SU-DHL-6 (cell line): ENCODE data around the gene HDGF.
"Not testable (repeated sequence)": the region's sequence is repeated elsewhere in the genome, so short reads cannot be mapped to it uniquely, and the experiment has no call there.

Experiments used
- H2AFZ ChIP-seq: fragments of 200-600 bp; sonication (generic); 2 replicates; pipeline ENCODE4 v1.6.1; 2014; ENCODE audit warnings: low read depth, mild to moderate bottlenecking, moderate library complexity, mixed read lengths, antibody characterized with exemption, low read length; ENCODE audit not compliant: severe bottlenecking
- H3F3A ChIP-seq: fragments of 200-600 bp; shearing (Covaris generic); 2 replicates; pipeline ENCODE4 v1.6.0; 2016; ENCODE audit warnings: antibody characterized with exemption, mild to moderate bottlenecking; ENCODE audit not compliant: insufficient read depth
- H3K27ac ChIP-seq: fragments of 200-600 bp; sonication (generic); 2 replicates; pipeline ENCODE4 v1.5.1; 2016; ENCODE audit warnings: low read depth, mild to moderate bottlenecking, low read length, moderate library complexity, mixed read lengths
- H3K27me3 ChIP-seq: fragments of 200-600 bp; sonication (generic), shearing (Covaris generic); 2 replicates; pipeline ENCODE4 v1.6.0; 2014; ENCODE audit warnings: mild to moderate bottlenecking, low read length
- H3K36me3 ChIP-seq: fragments of 200-600 bp; sonication (generic); 2 replicates; pipeline ENCODE4 v1.6.1; 2014; ENCODE audit warnings: mild to moderate bottlenecking, low read length, mixed read lengths
- H3K4me2 ChIP-seq: fragments of 300-600, 200-600 bp; shearing (Covaris generic), sonication (generic); 2 replicates; pipeline ENCODE4 v1.6.0; 2014; ENCODE audit warnings: low read length, low read depth, mild to moderate bottlenecking; ENCODE audit not compliant: poor library complexity, severe bottlenecking
- H3K4me3 ChIP-seq: fragments of 200-600 bp; sonication (generic); 2 replicates; pipeline ENCODE4 v1.5.1; 2014; ENCODE audit warnings: antibody characterized with exemption, low read length, mild to moderate bottlenecking, mixed read lengths; ENCODE audit not compliant: insufficient read depth, poor library complexity, severe bottlenecking
- H3K79me2 ChIP-seq: fragments of 200-600 bp; sonication (generic); 2 replicates; pipeline ENCODE4 v1.6.1; 2014; ENCODE audit warnings: mild to moderate bottlenecking, low read length, moderate library complexity; ENCODE audit not compliant: insufficient read depth
- H3K9ac ChIP-seq: fragments of 200-600 bp; sonication (generic); 2 replicates; pipeline ENCODE4 v1.7.0; 2014; ENCODE audit warnings: mild to moderate bottlenecking, low read length
- H3K9me2 ChIP-seq: fragments of 200-600 bp; sonication (generic); replicated peaks from 2 replicates; pipeline ENCODE4 v1.6.1; 2014; ENCODE audit warnings: low read length; ENCODE audit not compliant: insufficient read depth
- H3K9me3 ChIP-seq: fragments of 200-600 bp; sonication (generic); 2 replicates; pipeline ENCODE4 v1.6.1; 2014; ENCODE audit warnings: low read length, mixed read lengths; ENCODE audit not compliant: insufficient read depth
- H4K20me1 ChIP-seq: fragments of 200-600 bp; sonication (generic); 2 replicates; pipeline ENCODE4 v1.6.1; 2014; ENCODE audit warnings: low read depth, mild to moderate bottlenecking, antibody characterized with exemption, low read length, moderate library complexity, mixed read lengths
- CTCF ChIP-seq: fragments of 200-600 bp; sonication (generic); IDR thresholded peaks from one replicate; pipeline ENCODE4 v1.5.1; 2017; ENCODE audit warnings: antibody characterized with exemption, mild to moderate bottlenecking, low read length, moderate library complexity; ENCODE audit not compliant: insufficient read depth, poor library complexity, severe bottlenecking
- EZH2phosphoT487 ChIP-seq: fragments of 200-600 bp; sonication (generic), shearing (Covaris generic); conservative IDR thresholded peaks from 2 replicates; pipeline ENCODE4 v1.6.1; 2018; ENCODE audit warnings: mild to moderate bottlenecking, antibody characterized with exemption, low read length, moderate library complexity, mixed read lengths

HDGF gene

GRCh38 chr1:156765666-156766065 lies 14.2 kb upstream of the HDGF start:
- peak overlapping the region; percentile 68 for H3K4me2 ChIP-seq
- H3K9me2 ChIP-seq, result no peaks in the 10 kb centered on the region
- H3K79me2 ChIP-seq, result peaks cover 32% of the 10 kb centered on the region
- H3K27me3 ChIP-seq, result no peaks in the 10 kb centered on the region
- no peaks in the 10 kb centered on the region for H3F3A ChIP-seq
- H3K9ac ChIP-seq, result peak overlapping the region; percentile 71; the same call in 1 of the 2 replicates
- no peak for TF ChIP-seq CTCF
- TF ChIP-seq EZH2phosphoT487, result no peak
- H3K9me3 ChIP-seq, result no peaks in the 10 kb centered on the region
- H4K20me1 ChIP-seq, result no peaks in the 10 kb centered on the region
- H3K4me3 ChIP-seq, result no peak overlapping the region
- H3K36me3 ChIP-seq, result no peaks in the 10 kb centered on the region
- no peak overlapping the region for H2AFZ ChIP-seq
- H3K27ac ChIP-seq, result no peak overlapping the region

GRCh38 chr1:156765136-156765535 lies 13.7 kb upstream of the HDGF start:
- H4K20me1 ChIP-seq, H3K36me3 ChIP-seq, H3K9ac ChIP-seq, H2AFZ ChIP-seq, H3F3A ChIP-seq, H3K4me3 ChIP-seq, H3K4me2 ChIP-seq, H3K27me3 ChIP-seq, H3K9me2 ChIP-seq, H3K9me3 ChIP-seq, H3K27ac ChIP-seq: not testable (repeated sequence)
- H3K79me2 ChIP-seq, result peaks cover 27% of the 10 kb centered on the region

- TF ChIP-seq CTCF (no peak), EZH2phosphoT487 (no peak)
- Histone ChIP-seq H3K9me2 (no peaks in the 10 kb centered on the region), H2AFZ (no peak overlapping the region), H3K9me3 (no peaks in the 10 kb centered on the region), H3K36me3 (no peaks in the 10 kb centered on the region), H3K79me2 (no peaks in the 10 kb centered on the region), H3K4me3 (no peak overlapping the region), H3F3A (no peaks in the 10 kb centered on the region), H3K9ac (no peak overlapping the region), H3K27me3 (no peaks in the 10 kb centered on the region), H4K20me1 (no peaks in the 10 kb centered on the region), H3K4me2 (no peak overlapping the region), H3K27ac (no peak overlapping the region)
Observed at GRCh38 chr1:156760796-156761104, 9.3 kb upstream of the HDGF start.

GRCh38 chr1:156760092-156760795 lies 8.8 kb upstream of the HDGF start:
- Histone ChIP-seq H3K9me2 (no peaks in the 10 kb centered on the region), H3K79me2 (no peaks in the 10 kb centered on the region), H3K4me3 (no peak overlapping the region), H3K4me2 (no peak overlapping the region), H3K36me3 (no peaks in the 10 kb centered on the region), H4K20me1 (no peaks in the 10 kb centered on the region), H3K9ac (no peak overlapping the region), H3F3A (no peaks in the 10 kb centered on the region), H2AFZ (no peak overlapping the region), H3K27ac (no peak overlapping the region), H3K9me3 (no peaks in the 10 kb centered on the region), H3K27me3 (no peaks in the 10 kb centered on the region)
- TF ChIP-seq CTCF, result no peak
- no peak for TF ChIP-seq EZH2phosphoT487

- H3K27me3 ChIP-seq, H3K27ac ChIP-seq, H3K4me2 ChIP-seq, H3K9me3 ChIP-seq, H3K4me3 ChIP-seq, H3K79me2 ChIP-seq, H3F3A ChIP-seq, H2AFZ ChIP-seq, H3K9me2 ChIP-seq, H3K9ac ChIP-seq, H4K20me1 ChIP-seq, H3K36me3 ChIP-seq: not testable (repeated sequence)
Observed at GRCh38 chr1:156757572-156758253, 6.2 kb upstream of the HDGF start.
